Parathyroid adenoma (tissue), 2 donors: ENCODE measurements around the gene LNPEP.

Source experiments
- H2AFZ ChIP-seq: fragments of 300-600 bp; sonication (generic); one replicate; pipeline ENCODE4 v1.7.0; 2017; ENCODE audit warnings: antibody characterized with exemption, mild to moderate bottlenecking
- H3K27ac ChIP-seq: fragments of 300-600 bp; sonication (generic); one replicate; pipeline ENCODE4 v1.7.0; 2017
- H3K27me3 ChIP-seq: fragments of 300-600 bp; sonication (generic); one replicate; pipeline ENCODE4 v1.7.0; 2017; ENCODE audit warnings: low read length; ENCODE audit not compliant: control insufficient read depth, insufficient read depth
- H3K36me3 ChIP-seq: fragments of 300-600 bp; sonication (generic); one replicate; pipeline ENCODE4 v1.7.0; 2017; ENCODE audit warnings: low read length; ENCODE audit not compliant: control insufficient read depth, insufficient read depth
- H3K4me1 ChIP-seq: fragments of 300-600 bp; sonication (generic); one replicate; pipeline ENCODE4 v1.7.0; 2017; ENCODE audit warnings: control low read depth
- H3K4me2 ChIP-seq: fragments of 300-600 bp; sonication (generic); one replicate; pipeline ENCODE4 v1.7.0; 2017; ENCODE audit warnings: low read length
- H3K4me3 ChIP-seq: fragments of 300-600 bp; sonication (generic); one replicate; pipeline ENCODE4 v1.7.0; 2017; ENCODE audit warnings: low read depth, low read length
- H3K79me2 ChIP-seq: fragments of 300-600 bp; sonication (generic); one replicate; pipeline ENCODE4 v1.7.0; 2017; ENCODE audit warnings: control low read depth
- H3K9ac ChIP-seq: fragments of 300-600 bp; sonication (generic); one replicate; pipeline ENCODE4 v1.7.0; 2017; ENCODE audit warnings: mild to moderate bottlenecking
- H3K9me3 ChIP-seq: fragments of 300-600 bp; sonication (generic); one replicate; pipeline ENCODE4 v1.7.0; 2017; ENCODE audit warnings: low read length; ENCODE audit not compliant: control insufficient read depth
- TF ChIP-seq, protein P1 (sequence below): fragments of 300-600 bp; sonication (generic); IDR thresholded peaks from one replicate; pipeline ENCODE4 v1.7.0; 2017; ENCODE audit warnings: antibody characterized with exemption, mild to moderate bottlenecking
- donor health status: primary hyperparathyroidism.

Gene LNPEP

DNA sequence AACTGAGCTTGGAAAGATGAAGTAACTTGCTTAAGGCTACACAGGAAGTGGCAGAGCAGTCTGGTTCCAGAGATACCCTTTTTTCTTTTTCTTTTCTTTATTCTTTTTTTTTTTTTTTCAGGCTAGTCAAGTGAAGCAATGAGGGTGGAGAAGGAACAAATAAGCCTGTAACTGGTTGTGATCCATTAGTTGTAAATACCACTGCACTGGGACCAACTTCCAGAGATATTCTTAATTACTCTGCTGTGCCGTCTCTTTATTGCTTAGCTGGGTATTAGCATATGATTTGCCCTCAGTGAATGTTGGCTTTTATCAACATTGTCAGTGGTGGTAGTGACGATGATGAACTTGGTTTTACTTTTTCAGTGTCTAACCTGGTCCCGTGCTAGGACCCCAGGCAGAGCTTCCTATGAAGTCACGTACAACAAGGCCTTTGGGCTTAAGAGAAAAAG lies 26.7 kb downstream of the LNPEP start:
- no peaks in the 10 kb centered on the region for H3K9me3 ChIP-seq
- H3K36me3 ChIP-seq = no peaks in the 10 kb centered on the region
- H3K27ac ChIP-seq = peak overlapping the region; percentile 8
- H3K4me3 ChIP-seq = no peak overlapping the region
- no peak overlapping the region for H3K4me2 ChIP-seq
- H3K9ac ChIP-seq = no peak overlapping the region
- peaks cover 15% of the 10 kb centered on the region for H3K4me1 ChIP-seq
- no peak overlapping the region for H2AFZ ChIP-seq
- TF ChIP-seq, protein P1, sequence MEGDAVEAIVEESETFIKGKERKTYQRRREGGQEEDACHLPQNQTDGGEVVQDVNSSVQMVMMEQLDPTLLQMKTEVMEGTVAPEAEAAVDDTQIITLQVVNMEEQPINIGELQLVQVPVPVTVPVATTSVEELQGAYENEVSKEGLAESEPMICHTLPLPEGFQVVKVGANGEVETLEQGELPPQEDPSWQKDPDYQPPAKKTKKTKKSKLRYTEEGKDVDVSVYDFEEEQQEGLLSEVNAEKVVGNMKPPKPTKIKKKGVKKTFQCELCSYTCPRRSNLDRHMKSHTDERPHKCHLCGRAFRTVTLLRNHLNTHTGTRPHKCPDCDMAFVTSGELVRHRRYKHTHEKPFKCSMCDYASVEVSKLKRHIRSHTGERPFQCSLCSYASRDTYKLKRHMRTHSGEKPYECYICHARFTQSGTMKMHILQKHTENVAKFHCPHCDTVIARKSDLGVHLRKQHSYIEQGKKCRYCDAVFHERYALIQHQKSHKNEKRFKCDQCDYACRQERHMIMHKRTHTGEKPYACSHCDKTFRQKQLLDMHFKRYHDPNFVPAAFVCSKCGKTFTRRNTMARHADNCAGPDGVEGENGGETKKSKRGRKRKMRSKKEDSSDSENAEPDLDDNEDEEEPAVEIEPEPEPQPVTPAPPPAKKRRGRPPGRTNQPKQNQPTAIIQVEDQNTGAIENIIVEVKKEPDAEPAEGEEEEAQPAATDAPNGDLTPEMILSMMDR = no peak
- H3K27me3 ChIP-seq = no peaks in the 10 kb centered on the region
- peaks cover 28% of the 10 kb centered on the region for H3K79me2 ChIP-seq

- Histone ChIP-seq H3K4me1 (peaks cover 20% of the 10 kb centered on the region), H2AFZ (no peak overlapping the region), H3K9ac (no peak overlapping the region), H3K9me3 (no peaks in the 10 kb centered on the region), H3K4me2 (no peak overlapping the region), H3K27me3 (no peaks in the 10 kb centered on the region), H3K4me3 (no peak overlapping the region), H3K79me2 (peaks cover 23% of the 10 kb centered on the region), H3K27ac (no peak overlapping the region), H3K36me3 (no peaks in the 10 kb centered on the region)
- TF ChIP-seq, protein P1 = no peak
These were observed 27.4 kb downstream of the LNPEP start for GRCh38 chr5:96963267-96963666.

GRCh38 chr5:96966801-96967200 lies 30.9 kb downstream of the LNPEP start:
- Histone ChIP-seq H3K27me3 (no peaks in the 10 kb centered on the region), H3K79me2 (peaks cover 16% of the 10 kb centered on the region), H3K4me3 (no peak overlapping the region), H2AFZ (no peak overlapping the region), H3K4me1 (peaks cover 26% of the 10 kb centered on the region), H3K9me3 (no peaks in the 10 kb centered on the region), H3K27ac (peak overlapping the region; percentile 54), H3K36me3 (no peaks in the 10 kb centered on the region), H3K9ac (no peak overlapping the region), H3K4me2 (peak overlapping the region; percentile 46)
- TF ChIP-seq, protein P1 = no peak

DNA sequence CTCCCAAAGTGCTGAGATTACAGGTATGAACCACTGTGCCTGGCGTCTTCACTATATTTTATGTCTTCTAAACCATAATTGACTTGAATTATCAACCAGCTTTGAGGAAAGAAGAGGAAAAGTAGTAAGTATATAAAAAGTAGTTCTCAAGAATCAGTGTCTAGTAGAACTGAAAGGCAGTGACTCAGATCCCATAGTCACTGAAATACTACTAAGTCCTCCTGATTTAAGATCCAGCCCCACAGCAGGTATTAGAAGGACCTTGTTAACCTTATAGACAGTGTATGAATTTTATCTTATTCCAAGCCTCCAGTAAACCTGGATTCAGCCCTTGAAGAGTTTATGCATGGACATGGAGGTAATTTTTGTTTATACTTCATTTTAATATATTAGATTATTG lies 31.5 kb downstream of the LNPEP start:
- H3K4me3 ChIP-seq = no peak overlapping the region
- no peaks in the 10 kb centered on the region for H3K9me3 ChIP-seq
- no peak overlapping the region for H3K9ac ChIP-seq
- H3K27ac ChIP-seq = peak overlapping the region; percentile 54
- no peaks in the 10 kb centered on the region for H3K36me3 ChIP-seq
- no peak overlapping the region for H2AFZ ChIP-seq
- H3K4me1 ChIP-seq = peaks cover 27% of the 10 kb centered on the region
- H3K27me3 ChIP-seq = no peaks in the 10 kb centered on the region
- no peak overlapping the region for H3K4me2 ChIP-seq
- TF ChIP-seq, protein P1 = no peak
- peaks cover 11% of the 10 kb centered on the region for H3K79me2 ChIP-seq

GRCh38 chr5:96968074-96968473 lies 32.2 kb downstream of the LNPEP start:
- Histone ChIP-seq H3K4me3 (no peak overlapping the region), H3K79me2 (peaks cover 7% of the 10 kb centered on the region), H3K27me3 (no peaks in the 10 kb centered on the region), H3K27ac (peak overlapping the region; percentile 54), H3K9ac (no peak overlapping the region), H3K9me3 (no peaks in the 10 kb centered on the region), H3K4me2 (no peak overlapping the region), H2AFZ (no peak overlapping the region), H3K36me3 (no peaks in the 10 kb centered on the region), H3K4me1 (peaks cover 28% of the 10 kb centered on the region)
- TF ChIP-seq, protein P1 = no peak
